GM18870 (cell line): ENCODE measurements around the gene ST6GALNAC6.
"Not testable (repeated sequence)": the region's sequence is repeated elsewhere in the genome, so short reads cannot be mapped to it uniquely, and the experiment has no call there.

ENCODE experiments used
- ATAC-seq: cut with Tn5 transposase; IDR thresholded peaks from one replicate; pipeline ENCODE4 v1.9.1; 2021; ENCODE audit warnings: moderate library complexity; ENCODE audit not compliant: unreplicated experiment

The ST6GALNAC6 gene

GRCh38 chr9:127896395-127897192 is 2.8 kb downstream of the ST6GALNAC6 start:
- ATAC-seq: no peak

DNA sequence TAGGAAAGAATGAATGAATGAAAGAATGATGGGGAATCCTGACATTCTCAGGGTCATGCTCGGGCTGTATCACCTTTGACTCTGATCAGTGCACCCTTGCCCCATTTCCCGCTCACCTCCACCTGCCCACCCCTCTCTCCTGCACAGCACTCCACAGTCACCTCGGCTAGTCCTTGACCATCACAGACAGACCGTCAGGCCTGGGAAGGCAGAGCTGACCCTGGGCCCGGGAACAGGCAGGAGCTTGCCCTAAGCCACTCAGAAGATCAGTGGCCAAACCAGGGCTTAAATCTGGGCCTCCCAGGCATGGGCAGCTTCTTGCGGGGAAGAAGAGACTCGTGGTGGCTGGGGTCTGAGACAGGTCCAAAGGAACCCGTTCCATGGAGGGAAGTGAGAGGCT is 3.6 kb downstream of the ST6GALNAC6 start:
- no peak for ATAC-seq

DNA sequence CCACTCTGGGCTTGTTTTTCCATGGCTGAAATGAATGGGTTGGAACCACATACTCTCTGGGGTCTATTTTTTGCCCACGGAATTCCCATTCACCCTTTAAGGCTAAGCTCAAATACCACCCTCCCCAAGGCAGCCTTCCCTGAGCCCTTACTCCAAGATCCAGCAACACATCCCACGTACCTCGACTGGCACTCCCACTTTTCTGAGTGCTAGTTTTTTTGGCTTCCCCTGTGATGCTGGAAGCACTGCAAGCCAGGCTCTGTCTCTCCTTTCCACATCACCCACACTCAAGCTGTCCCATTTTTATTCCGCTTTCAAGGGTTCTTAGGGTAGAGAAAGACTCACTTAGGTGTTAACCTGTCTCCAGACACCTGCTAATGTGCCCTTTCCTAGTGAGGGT is 6.0 kb downstream of the ST6GALNAC6 start:
- no peak for ATAC-seq

- ATAC-seq: no peak
These were observed 6.6 kb downstream of the ST6GALNAC6 start for GRCh38 chr9:127892831-127893230.

DNA sequence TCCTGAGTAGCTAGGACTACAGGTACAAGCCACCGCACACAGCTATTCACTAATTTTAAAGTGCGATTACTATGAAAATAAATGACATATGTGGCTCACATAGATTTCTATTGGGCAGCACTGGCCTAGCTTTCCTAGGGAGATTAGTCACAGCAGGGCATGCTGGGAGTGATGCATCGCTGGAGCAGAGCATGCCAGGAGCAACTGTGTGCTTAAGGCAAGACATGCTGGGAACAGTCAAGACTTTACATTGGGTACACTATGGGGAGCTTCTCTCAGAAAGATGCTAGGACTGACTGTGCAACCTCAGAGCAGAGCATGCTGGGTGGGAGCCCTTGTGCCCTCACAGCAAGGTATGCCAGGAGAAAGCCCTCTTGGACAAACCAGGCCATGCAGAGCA is 9.3 kb downstream of the ST6GALNAC6 start:
- ATAC-seq: no peak

- ATAC-seq: no peak
These were observed 11.6 kb downstream of the ST6GALNAC6 start for GRCh38 chr9:127887792-127888191.

GRCh38 chr9:127886401-127886972 is 12.9 kb downstream of the ST6GALNAC6 start:
- ATAC-seq: no peak

DNA sequence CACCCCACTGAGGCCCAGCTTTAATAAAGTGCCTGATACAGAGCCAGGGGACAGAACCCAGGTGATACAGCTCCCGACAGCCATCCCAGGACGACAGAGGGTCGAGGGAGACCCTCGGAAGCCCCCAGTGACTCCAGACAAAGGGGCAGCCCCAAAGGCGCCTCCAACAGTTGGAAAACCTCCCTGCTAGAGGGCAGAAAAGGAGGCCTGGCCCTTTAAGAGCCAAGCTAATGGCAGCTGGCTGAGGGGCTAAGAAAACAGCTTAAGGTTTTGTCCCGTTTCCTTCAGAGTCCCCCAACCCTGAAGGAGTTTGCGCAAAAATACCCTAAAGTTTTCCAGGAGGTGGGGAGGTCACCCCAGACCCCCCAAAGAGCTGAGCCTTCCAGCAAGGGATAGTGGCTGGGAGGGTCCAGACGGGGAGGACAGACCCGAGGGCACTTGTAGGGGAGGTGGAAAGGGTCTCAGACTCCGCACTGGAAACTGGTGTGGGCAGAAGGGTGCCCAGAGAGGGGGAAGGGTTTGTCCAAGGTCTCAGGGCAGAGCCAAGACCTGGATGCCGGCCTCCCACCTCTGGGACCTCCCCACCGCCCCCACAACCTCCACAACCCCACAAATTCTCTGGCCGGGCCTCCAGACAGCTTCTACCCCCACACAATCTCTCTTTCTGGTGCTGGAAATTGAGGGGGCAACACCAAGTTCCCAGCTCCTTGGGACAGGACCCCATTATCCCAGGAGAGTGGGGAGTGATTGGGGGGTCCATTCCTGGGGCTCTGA is 13.7 kb downstream of the ST6GALNAC6 start:
- no peak for ATAC-seq

DNA sequence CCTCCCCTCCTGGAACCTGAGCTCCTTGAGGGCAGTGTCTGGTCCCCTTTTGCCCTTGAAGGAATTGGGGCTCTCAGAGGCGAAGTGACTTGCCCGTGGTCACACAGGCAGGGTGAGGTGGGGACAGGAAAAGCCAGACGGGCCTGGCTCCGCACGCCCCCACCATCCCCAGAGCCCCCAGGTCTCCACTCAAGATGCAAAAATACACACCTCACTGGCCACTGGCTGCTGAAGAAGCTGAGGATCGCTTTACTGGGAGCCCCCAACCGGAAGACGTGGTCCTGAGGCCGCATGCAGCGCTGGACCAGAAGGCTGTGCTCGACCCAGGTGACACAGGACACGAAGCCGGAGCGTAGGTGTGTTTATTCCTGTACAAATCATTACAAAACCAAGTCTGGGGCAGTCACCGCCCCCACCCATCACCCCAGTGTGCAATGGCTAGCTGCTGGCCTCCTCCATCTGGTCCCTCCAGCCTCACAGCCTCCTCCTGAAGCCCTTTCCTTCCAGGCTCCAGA is 14.4 kb downstream of the ST6GALNAC6 start:
- ATAC-seq: no peak

DNA sequence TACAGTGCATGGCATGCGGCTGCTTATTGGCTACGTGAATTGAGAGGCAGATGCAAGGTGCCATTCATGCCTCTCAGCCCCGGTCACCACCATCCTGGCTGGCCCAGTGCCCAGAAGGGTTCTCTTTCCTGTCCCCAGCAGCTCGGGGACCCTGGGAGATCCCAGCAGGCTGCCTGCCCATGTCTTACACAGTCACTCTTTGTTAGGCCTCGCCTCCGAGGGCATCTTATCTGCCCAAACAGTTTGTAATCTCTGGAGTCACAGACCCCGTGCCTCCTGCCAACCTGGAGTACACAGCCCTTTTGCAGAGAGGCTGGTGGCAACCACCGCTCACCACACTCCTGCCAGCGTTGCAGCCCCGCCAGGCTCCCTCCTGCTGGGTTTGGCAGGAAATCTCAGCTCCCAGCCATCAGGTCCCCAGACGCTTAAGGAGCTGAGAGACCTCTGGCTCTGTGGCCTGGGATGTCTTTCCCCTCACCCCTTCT is 14.9 kb downstream of the ST6GALNAC6 start:
- ATAC-seq: no peak

GRCh38 chr9:127883959-127884358 is 15.4 kb downstream of the ST6GALNAC6 start:
- ATAC-seq: no peak

- ATAC-seq: not testable (repeated sequence)
These were observed 17.7 kb downstream of the ST6GALNAC6 start for GRCh38 chr9:127881715-127882114.

DNA sequence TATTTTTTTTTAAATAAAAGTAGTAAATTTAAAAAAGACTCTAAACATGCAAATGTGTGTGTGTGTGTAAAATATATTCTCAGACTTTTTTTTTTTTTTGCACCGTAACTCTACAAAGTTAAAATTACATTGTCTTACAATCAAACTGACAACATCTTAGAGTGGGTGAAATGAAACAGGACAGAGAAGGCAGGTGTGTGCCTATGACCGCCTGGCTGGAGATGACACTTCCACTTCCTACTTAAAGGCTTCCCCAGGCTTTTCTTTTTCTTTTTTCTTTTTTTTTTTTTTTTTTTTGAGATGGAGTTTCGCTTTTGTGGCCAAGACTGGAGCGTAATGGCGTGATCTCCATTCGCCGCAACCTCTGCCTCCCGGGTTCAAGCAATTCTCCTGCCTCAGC is 19.3 kb downstream of the ST6GALNAC6 start:
- no peak for ATAC-seq

GRCh38 chr9:127878652-127879390 is 20.6 kb downstream of the ST6GALNAC6 start:
- ATAC-seq: no peak

DNA sequence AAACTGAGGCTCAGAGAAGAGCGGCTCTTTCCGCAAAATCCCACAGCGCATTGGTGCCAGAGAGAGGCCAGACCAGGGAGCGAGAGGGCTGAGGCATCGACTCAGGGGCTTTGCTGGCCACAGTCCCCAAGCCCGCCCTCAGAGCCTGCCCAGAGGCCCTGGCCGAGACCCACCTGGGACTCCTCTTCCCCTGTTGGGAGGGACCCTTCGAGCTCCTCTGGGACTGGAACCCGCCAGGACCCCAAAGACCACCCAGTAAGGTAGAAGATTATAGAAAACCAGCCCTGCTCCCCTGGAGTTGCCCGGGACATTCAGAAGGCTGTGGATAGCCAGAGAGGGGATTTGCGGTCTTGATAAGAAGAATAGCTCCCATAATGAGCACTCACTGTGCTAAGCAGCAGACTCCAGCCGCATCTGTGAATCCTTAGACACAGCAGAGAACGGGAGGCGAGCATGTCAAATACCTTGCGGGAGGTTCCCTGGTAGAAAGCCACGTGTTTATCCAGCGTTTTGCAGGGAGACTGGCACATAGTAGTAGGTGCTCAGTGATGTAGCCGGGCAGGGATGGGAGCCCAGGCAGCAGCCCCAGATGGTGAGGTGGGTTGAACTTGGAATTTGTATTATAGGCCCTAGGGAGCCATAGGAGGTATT is 21.3 kb downstream of the ST6GALNAC6 start:
- no peak for ATAC-seq

DNA sequence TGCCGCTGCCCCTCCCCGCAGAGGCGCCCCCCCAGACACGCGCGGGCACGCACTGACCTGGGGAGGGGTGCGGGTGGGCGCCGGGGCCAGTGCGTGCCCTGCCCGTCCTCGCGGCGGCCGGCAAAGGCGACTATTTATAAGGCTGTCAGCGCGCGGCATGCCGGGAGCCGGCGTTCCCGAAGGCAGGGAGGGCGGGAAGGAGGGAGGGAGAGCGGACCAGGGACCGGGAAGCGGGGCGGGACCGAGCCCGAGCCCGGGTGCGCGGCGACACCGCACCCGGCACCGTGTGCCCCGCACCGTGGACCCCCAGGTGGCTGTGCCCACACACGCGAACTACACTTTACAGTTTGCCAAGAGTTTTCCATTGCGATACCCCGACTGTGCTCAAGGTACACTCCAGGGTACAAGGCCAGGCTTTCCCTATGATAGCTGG is 21.8 kb downstream of the ST6GALNAC6 start, which contains the start of gene AK1:
AK1 (minus strand) TSS at position 110 of the 433 bp plus-strand sequence. CDS start 3,058 bp downstream, outside the sequence.
- ATAC-seq: no peak

DNA sequence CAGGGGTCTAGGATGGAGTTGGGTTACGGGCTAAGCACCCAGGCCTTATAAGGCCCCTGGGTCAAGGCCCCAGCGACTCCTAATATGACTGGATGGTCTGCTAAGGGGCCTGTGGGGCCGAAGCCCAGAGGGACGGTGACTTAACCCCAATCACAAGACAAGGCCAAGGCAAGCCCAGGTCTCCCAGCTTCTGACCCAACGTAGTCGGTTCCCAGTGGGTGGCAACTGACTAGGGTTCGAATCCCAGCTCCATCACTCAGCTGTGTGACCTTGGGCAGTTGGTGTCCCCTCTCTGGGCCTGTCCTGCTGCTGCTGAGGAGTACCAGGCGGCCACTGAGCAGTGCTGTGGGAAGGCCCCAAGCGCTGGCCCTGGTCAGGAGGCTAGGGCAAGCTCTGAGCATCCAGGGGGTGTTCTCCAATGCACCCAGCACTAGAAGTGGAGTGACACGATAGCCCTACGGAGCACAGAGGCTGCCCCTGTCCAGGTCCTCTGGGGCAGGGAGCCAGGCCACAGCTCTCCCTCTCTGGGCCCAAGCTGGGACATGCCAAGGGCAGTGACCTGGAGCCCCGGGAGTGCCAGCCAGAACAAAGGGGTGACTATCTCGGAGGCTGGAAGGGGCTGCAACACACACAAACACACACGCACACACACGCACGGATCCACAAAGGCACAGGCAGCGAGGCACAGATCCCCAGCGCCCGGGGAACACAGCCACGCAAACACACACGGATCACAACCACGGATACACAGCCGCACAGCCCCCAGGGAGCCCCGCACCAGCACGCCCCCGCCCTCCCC is 22.4 kb downstream of the ST6GALNAC6 start:
- ATAC-seq: no peak

GRCh38 chr9:127876026-127876763 is 23.2 kb downstream of the ST6GALNAC6 start:
- no peak for ATAC-seq
